Hippocampal formation (tissue), 2 donors: ENCODE results near the gene MYCBP2.
"Not testable (repeated sequence)": the region's sequence is repeated elsewhere in the genome, so short reads cannot be mapped to it uniquely, and the experiment has no call there.

Experiments
- DNase-seq, 2 donors: peaks; one replicate each; lab custom pipeline; 2025; lab: John Stamatoyannopoulos, UW

Gene MYCBP2

GRCh38 chr13:77198995-77199394 is 127.9 kb downstream of the MYCBP2 start:
- not testable (repeated sequence) for DNase-seq

GRCh38 chr13:77196052-77196618 is 130.8 kb downstream of the MYCBP2 start:
- no peak for DNase-seq

- DNase-seq = no peak
Observed at GRCh38 chr13:77190349-77190958, 136.4 kb downstream of the MYCBP2 start.

- no peak for DNase-seq
Observed at GRCh38 chr13:77185721-77186120, 141.2 kb downstream of the MYCBP2 start.

GRCh38 chr13:77184455-77184854 is 142.4 kb downstream of the MYCBP2 start:
- no peak for DNase-seq

GRCh38 chr13:77180011-77180410 is 146.9 kb downstream of the MYCBP2 start:
- DNase-seq = no peak

GRCh38 chr13:77177646-77178045 is 149.2 kb downstream of the MYCBP2 start:
- DNase-seq = no peak

GRCh38 chr13:77176350-77176749 is 150.5 kb downstream of the MYCBP2 start:
- no peak for DNase-seq

- no peak for DNase-seq
Observed at GRCh38 chr13:77172650-77173049, 154.2 kb downstream of the MYCBP2 start.

- DNase-seq = no peak
Observed at GRCh38 chr13:77171451-77171850, 155.4 kb downstream of the MYCBP2 start.

GRCh38 chr13:77168237-77168636 is 158.7 kb downstream of the MYCBP2 start:
- no peak for DNase-seq

- DNase-seq = no peak
Observed at GRCh38 chr13:77150651-77151050, 176.2 kb downstream of the MYCBP2 start.

- no peak for DNase-seq
Observed at GRCh38 chr13:77143431-77143830, 183.5 kb downstream of the MYCBP2 start.

GRCh38 chr13:77139306-77139705 is 187.6 kb downstream of the MYCBP2 start:
- no peak for DNase-seq

- DNase-seq = no peak
Observed at GRCh38 chr13:77138813-77139212, 188.1 kb downstream of the MYCBP2 start.

GRCh38 chr13:77136902-77137420 is 189.9 kb downstream of the MYCBP2 start:
- DNase-seq = no peak

GRCh38 chr13:77124423-77124822 is 202.5 kb downstream of the MYCBP2 start:
- no peak for DNase-seq

GRCh38 chr13:77118134-77118533 is 208.8 kb downstream of the MYCBP2 start:
- DNase-seq = no peak

- DNase-seq = no peak
Observed at GRCh38 chr13:77114271-77114670, 212.6 kb downstream of the MYCBP2 start.

GRCh38 chr13:77113496-77113895 is 213.4 kb downstream of the MYCBP2 start:
- no peak for DNase-seq

- DNase-seq = no peak
Observed at GRCh38 chr13:77105051-77105450, 221.8 kb downstream of the MYCBP2 start.

- DNase-seq = no peak
Observed at GRCh38 chr13:77099415-77099814, 227.5 kb downstream of the MYCBP2 start.

GRCh38 chr13:77095288-77095687 is 231.6 kb downstream of the MYCBP2 start:
- no peak for DNase-seq

- DNase-seq = no peak
Observed at GRCh38 chr13:77094773-77095172, 232.1 kb downstream of the MYCBP2 start.
